A204.1 (cell line): ENCODE data around the gene ELFN1.

ENCODE experiments used
- FAIRE-seq: peaks from 2 replicates; lab custom pipeline; 2012; peaks lifted over from hg19 to GRCh38; lab: Jason Lieb, UNC

ELFN1 gene

DNA sequence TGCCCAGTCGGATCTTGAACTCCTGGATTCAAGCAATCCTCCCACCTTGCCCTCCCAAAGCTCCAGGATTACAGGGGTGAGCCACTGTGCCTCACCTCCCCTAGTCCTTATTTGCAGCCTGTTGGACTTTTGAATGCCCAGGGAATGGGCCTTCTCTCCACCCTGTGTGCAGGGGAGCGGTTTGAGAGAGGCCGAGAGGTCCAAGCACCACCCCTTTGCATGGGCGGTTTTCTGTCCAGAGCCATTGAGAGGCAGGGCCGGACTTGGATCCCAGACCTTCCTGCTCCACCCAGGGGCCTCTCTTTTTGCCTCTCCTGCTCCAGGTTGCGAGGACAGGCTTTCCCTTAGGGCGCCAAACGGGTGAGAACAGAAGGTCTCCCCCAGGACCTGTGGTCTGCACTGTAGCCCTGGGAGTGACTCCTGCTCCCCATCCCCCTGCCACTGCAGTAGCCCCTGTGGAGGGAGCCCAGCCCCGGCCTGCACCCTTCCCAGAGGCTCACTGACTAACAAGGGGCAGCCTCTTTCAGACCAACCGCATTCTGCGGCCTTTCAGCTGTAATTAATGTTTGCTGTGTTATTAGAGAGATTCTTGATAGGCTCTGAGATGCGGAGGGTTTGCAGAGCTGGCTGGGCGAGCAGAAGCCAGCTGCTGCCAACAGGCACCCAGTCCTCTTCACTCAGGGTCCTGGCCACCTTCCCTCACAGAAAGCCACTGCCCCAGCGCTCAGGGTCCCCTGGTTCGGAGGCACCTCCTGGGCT is 57.9 kb downstream of the ELFN1 start:
- FAIRE-seq = no peak

DNA sequence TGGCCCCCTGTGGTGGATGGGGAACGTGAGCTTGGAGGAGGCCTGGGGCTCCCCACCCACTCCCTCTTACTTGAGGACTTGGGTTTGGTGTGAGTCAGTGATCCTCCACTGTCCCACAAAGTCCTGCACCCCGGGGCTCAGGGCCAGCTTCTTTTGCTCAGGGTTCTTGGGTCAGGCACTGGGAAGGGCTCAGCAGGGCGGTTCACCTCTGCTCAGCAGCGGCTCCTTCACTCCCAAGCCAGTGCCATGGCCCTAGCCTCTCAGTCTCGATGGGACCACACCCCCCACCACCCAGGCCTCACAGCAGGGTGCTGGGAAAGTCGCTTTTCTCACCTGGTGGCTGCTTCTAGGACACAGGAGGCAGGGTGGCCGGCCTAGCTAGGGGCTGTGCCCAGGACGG is 59.1 kb downstream of the ELFN1 start:
- FAIRE-seq = no peak

DNA sequence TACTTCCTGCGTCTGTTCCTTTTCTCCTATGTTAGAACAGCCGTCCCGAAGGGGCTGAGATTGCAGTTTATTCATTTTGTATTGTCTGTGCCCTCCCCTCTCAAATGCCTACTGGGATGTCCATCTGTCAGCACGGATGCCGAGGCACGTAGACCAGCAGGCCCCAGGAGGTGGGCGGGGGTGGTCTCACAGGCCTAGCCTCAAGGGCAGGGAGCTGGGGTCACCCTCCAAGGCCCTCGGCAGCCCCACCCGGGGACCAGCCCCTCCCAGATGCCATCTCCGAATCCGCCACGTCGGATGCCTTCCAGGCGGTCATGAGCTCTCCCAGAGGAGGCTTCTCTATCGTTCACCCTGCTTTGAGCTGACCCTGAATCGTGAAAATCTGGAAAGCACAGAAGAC is 59.7 kb downstream of the ELFN1 start:
- FAIRE-seq = no peak

DNA sequence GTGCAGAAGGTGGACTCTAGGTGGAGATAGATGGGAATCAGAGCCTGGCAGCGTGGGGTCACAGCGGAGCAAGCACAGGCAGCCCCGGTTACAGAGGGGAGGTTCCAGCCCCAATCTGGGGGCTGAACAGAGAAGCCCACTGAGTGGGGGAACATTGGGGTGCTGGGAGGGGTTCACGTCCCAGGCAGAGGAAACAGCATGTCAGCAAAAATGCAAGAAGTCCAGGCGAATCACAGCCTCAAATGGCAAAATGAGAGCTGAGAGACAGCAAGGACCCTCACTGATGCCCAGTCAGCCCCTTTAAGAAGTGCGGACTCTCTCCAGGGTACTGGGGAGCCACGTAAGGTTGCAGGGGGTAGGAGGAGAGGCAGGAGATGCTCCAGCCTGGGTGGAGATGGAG is 62.0 kb downstream of the ELFN1 start:
- FAIRE-seq = no peak

DNA sequence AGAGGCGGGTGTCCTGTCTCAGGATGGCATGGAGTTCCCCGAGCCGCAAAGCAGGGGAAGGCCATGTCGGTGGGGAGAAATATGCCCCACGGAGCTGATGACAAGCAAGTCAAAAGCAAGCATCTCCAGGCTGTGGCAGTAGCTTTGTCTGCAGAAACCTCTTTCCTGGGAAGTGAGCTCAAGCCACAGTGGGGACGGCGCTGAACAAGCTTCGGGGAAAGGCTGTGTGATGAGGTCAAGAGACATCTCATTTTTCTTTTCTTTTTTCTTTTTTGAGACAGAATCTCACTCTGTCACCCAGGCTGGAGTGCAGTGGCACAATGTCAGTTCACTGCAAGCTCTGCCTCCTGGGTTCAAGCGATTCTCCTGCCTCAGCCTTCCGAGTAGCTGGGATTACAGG is 62.6 kb downstream of the ELFN1 start:
- FAIRE-seq = no peak

DNA sequence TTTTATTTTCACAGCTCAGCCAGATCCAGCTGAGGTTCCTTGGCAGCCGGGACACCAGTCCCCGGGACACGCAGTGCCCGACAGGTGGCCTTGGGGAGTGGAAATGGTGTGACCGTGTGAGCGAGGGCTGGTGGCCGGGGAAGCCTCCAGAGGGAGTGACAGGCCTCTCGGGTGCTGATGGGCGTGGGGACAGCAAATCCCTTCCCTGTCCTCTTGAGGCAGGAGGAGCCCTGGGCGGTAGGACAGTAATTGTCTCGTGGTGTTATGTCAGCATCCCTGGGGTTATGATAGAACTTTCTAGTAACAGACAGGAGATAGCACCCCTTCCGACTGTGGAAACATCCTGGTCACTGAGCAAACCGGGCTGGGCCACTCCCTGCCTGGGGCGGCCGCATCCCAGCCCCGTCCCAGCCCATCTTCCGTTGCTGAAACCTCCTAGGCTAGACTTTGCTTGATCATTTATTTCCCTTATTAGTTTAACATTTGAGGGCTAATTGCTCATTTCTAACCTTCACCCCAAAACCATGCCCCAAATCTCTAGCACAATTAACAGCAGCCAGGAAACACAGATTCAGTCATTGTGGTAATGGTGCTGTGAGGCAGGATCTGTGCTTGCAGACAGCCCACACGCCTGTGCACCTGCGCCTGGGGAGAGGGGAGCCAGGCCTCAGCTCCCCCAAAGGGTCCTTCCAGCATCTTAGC is 63.3 kb downstream of the ELFN1 start:
- FAIRE-seq = no peak

DNA sequence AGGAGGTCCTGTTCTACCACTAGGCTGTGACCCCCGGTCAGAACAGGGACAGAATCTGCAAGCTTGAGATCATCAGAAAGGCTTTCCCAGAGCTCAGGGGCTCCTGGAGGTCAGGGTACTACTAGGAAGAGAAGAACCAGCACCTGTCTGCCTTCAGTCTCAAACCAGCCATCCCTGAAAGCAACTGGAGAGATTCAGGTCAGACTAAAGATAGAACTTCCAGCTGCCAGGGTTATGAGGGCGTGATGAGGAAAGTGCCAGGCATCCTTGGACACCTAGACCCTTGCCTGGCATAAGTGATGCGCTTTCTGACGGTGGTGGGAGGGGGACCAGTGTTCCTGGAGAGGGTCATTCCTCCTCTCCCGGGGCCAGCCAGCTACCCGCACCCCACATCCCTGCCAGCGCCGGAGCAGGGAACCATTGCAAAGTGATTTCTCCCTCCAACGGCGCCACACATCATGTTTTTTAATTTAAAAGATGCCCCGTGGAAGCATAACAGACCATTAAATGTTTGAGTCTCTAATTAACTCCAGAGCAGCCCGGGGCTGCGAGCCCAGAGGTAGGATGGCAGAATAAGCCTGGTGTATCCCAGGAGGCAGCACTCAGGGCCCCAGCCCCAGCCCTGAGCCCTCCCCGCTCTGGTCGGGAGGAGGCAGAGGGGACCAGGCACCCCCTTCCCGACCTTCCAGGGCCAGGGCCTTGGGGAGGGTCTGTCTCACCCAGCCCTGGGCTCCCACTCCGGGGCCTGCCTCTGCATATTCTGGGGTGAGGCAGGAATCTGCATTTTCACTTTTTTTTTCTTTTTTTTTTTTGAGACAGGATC is 64.0 kb downstream of the ELFN1 start:
- no peak for FAIRE-seq

DNA sequence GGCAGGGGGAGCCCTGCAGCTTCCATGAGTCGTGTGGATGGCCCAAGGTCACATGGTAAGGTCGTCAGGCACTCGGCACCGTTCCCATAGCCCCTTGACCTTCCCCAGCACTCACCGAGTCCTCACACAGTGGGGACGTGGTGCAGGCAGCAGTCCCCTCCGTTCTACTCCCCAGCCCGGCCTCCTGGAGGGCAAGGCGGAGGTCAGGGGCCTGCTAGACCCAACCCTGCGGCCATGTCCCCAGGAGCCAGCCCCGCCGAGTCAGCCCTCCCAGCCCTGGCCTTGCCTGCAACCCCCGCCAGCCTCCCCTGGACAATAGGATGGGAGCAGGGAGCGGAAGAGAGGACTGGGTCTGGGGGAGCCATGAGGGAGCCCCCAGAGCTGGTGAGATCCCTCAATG is 65.2 kb downstream of the ELFN1 start:
- FAIRE-seq = no peak

DNA sequence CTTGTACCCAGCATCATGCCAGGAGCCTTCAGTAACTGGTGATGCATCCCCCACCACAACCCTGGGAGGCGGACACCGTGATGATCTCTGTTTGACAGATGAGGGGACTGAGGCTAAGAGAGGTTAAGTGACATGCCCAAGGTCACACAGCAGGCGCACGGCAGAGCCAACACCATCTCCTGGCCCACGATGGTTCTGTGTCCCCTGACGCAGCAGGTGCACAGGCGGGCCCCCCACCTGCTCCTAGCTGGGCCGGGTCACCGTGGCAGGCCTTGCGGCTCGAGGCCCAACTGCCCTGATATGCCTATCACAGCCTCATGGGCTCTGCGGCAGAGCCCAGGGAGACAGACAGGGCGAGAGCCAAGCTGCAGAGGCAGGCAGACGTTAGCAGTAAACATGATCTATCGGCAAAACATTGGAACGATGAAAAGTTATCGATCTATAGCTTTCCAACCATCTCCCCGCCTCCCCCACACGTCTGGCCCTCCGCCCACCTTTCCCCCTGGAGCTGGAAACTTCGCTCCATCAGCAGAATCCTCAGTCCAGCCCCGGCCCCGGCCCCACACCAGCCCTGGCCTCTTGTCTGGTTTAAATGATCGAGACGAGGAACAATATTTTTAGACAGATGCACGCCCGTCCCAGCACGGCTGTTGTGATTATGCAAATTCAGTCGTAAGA is 65.9 kb downstream of the ELFN1 start:
- no peak for FAIRE-seq

DNA sequence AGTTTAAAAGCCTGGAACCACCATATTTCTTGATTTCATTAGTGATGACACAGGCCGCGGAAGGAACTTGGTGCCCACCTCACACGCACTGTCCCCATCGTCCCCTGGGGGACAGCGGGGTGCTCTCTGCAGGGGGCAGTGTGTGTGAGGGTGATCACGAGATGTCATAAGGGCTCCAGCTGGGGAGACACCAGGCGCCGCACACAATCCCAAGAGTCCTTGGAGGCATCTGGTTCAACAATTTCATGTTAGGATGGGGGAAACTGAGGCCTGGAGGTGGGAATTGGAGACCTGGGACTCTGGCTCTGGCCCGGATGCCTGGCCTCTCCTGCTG is 66.4 kb downstream of the ELFN1 start:
- no peak for FAIRE-seq

DNA sequence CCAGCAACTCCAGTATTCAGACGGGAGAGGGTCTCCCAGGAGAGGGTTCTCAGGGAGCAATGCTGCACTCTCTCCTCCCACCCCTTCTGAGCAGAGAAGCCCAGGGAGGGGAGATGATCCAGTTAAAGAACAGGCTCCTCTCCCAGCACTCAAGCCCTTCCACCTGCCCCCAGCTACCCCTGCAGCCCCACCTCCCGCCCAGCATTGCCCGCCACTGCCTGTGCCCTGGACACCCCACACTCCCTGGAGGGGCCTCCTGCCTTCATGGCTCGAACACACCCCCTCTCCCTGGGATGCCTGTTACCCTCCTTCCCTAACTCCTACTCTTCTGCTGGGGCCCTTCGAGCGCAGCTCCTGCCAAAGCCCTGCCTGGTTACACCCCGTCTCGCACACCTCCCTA is 66.8 kb downstream of the ELFN1 start:
- FAIRE-seq = no peak

DNA sequence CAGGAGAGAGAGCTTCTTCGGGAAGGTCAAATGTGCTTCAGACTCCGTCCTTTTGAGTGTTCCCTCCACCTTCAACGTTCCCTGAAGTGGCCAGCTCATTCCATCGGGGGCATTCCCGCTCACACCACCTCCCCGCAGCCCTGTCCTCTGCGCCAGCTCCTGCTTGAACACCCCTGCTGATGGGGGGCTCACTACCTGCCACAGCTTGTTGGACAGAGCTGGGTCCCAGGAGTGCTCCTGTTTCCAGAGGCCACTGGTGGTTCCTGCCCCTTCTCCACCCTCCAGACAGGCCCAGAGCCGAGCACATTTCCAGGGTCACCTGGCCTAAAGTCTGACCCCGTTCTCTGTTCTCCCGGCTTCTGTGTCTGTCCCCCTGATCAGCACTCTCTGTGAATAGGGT is 67.4 kb downstream of the ELFN1 start:
- FAIRE-seq = no peak

DNA sequence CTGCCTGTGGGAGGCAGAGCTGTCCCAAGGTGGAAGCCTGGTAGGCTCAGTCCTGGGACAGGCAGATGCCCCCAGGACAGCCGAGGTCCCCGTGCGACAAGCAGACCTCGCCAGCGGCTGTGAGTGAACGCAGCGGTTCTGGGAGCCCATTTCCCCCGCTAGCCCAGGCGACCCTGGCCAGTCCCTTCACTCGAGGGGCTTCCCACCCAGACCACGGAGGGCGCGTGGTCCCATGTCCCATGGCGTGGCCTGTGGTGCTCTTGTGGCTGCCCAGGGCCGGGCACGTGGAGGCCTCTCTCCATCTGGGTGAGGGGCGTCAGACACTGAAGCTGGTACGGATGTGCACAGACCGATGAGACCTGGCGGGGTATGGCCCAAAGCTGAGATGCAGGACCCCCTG is 67.9 kb downstream of the ELFN1 start:
- FAIRE-seq = no peak

DNA sequence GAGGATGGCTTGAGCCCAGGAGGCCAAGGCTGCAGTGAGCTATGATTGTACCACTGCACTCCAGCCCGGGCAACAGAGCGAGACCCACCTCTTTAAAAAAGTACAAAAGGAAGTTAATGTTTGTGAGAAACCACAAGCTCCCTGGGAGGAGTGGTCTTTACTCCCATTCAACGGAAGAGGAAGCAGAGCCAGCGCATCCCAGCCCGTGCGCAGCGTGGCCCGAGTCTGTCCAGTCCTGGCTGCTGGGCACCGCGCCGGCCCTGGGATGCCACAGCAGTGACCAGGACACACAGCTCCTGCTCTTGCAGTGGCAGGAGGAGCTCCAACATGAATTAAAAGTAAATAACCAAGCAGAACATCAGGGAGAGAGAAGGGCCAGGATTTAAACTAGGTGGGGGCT is 68.4 kb downstream of the ELFN1 start:
- no peak for FAIRE-seq

DNA sequence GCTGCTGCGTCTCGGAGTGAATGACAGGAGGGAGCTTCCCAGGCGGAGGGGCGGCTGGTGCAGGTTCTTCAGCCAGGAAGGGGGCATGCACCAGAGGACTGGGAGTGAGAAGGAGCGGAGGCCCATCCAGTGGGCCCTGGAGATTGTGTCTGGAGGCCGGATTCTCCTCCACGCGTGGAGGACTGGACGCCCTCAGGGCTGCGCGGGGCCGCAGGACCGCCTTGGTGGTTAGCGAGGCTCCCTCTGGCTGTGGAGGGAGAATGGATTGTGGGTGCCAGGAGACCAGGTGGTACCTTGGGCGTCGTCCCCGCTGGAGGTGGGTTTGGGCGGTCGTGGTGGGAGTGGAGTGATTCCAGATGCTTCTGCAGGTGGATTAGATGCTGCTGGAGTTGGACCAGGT is 68.9 kb downstream of the ELFN1 start:
- no peak for FAIRE-seq

DNA sequence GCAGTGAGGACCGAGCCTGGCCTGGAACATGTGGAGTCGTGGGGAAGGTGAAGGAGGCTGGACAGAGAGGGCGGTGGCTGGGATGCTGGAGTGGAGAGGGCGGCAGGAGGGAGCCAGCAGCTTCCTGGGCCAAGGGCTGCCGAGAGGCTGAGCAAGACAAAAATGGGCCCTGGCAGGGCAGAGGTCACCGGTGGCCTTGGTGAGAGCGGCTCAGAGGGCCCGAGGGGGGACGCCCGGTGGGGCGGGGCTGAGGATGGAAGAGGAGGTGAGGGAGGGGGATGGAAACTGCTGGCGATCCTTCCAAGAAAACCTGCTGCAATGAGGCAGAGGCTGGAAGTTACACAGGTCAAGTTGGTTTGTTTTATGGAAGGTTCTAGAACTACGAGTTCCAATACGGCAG is 69.5 kb downstream of the ELFN1 start:
- no peak for FAIRE-seq

DNA sequence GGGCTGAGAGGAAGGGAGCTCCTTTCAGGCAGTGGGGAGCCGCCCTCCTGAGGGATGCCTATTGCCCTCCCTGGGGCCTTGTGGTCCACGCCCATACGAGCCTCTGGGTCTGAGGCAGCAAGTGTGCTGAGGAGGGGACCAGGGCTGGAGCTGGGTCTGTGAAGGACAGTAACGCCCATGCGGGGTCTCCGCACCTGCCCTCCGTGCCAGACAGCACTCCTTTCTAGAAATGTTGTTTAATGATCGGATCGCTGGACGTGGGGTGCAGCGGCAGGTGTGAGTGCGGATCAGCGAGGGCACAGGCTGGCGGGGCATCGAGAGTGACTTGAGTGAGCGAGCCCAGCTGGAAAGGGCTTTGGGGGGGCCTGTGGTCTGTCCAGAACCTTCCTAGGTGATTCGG is 70.1 kb downstream of the ELFN1 start:
- FAIRE-seq = no peak

DNA sequence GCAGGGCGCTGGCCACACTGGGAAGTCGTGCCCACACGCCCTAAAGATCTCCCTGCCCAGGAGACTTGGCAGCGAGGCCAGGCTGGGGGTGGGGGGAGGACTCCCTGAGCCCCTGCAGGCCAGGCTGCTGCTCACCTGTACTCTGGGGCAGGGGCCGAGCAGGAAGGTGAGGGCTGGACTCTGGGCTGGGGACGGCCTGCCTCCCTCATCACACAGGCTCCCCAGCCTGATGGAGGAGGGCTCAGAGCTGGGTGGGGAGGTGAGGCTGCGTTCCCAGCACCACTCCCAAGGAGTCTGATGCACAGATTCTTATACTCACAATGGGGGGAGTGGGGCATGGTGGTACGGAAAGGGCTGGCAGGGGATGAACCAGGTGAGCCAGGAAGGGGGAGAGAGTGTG is 71.2 kb downstream of the ELFN1 start:
- FAIRE-seq = no peak

DNA sequence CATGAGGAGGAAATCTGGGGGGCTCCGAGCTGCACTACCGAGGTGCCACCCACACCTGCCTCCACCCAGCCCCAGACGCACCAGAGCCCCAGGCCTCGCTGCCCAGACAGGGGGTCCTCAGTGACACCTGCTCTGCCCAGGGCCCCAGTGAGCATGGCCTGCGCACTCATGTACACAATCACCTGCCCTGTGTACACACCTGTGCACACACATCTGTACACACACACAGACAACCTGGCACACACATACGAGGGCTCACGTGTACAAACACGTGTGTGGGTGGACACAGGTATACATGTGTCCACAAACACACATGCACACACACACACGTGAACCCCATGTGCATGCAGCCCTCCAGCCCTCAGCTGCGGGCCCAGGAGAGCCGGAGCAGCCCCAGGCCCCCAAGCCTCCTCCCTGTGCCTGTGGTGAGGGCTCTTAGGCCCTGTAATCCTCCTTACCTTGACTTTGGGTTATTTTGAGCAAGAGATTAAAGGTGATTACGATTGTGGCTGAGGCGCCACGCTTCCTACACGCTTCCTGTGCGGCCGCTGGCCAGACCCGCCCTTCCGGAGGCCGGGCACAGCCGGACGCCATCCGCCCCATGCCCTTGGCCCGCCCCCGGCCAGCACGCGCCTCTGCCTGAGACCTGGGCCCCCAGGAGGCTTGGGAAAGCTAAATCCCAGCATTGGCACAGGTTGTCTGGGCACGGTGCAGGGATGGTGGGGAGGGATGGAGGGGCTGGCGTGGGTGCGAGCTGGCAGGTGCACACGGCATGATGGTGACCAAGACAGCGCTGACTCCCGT is 71.9 kb downstream of the ELFN1 start:
- FAIRE-seq = no peak

DNA sequence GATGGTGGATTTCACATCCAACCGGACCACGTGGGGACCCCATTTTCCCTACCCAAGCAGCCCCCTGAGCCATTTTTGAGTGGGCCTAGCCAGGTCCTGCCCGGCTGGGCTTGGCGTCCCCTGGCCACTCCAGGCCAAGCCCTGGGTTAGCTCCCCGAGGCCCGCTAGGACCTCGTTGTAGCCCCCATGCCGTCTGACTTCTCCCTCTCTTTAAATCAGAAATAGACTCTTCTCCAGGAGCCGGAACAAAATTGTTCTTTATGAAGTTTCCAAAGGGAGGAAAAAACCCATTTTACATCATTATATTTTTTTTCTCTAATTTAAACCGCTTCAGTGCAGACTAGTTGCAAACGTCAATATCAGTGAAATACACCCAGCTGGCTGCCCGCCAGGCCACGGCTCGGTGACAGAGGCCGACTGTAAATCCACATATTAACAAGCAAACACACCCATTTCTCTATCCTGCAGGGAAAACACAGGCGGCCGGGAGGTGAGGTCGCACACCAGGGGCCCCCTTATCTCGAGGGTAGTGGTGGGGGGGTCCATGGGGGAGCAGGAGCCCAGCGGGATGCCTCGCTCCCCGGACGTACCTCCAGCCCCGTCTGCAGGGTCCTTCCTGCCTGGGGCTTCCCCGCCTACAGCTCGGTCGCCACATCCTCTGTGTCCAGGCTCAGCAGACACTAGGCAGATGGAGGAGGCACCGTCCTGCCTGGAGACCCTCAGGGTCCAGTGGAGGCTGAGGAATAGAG is 72.7 kb downstream of the ELFN1 start:
- FAIRE-seq = no peak

DNA sequence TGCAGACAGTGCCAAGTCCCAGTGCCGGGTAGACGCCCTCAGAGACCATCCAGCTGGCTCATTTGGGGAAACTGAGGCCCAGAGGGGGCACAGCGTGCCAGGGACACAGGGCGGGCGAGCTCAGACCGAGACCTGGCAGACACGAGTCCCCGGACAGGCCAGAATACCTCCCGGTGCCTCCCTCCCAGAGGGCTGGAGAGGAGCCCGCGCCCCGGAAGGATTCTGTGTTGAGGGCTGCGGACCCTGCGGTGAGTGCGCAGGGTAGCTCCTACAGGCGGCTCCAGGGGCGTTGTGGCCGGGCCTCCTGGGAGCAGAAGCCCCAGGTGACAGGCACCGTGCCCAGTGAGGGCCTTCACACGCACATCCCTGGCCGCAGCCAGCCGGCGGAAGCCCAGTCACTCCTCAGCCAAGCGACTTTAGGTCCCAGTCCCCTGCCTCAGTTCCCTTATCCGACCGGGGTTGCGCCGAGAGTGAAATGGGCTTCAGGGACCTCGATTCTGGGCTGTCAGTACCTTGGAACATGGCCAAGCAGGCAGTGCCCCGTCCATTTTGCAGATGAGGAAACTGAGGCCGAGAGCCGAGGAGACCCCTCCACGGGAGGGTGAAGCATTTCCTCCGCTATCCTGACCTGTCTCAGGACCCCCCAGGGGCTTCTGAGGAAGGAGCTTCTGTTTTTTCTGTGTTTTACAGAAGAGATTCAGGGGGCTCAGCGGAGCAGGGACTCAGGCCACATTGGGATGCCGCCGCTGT is 73.6 kb downstream of the ELFN1 start:
- no peak for FAIRE-seq
